Testis (tissue), 2 donors: ENCODE results near the gene PATE2.

Experiments used
- CTCF ChIP-seq, 3 experiments: fragments of 450-650 bp in 2 of 3; fragments of 200-600 bp in 1 of 3; sonication (generic) in 1 of 3; IDR thresholded peaks; one replicate each; pipeline ENCODE4 v1.5.1; 2016 to 2019; ENCODE audit warnings: antibody characterized with exemption in 3 of 3, mild to moderate bottlenecking in 2 of 3, moderate library complexity in 1 of 3
- POLR2A ChIP-seq: fragments of 450-650 bp; IDR thresholded peaks from one replicate; pipeline ENCODE4 v1.6.1; 2017; ENCODE audit warnings: antibody characterized with exemption, mild to moderate bottlenecking, moderate library complexity

GRCh38 chr11:125787827-125788226 lies 9.2 kb upstream of the PATE2 start, which contains the start of gene PATE3:
- TF ChIP-seq CTCF (IDR thresholded peaks at IDR 0.05) (no peak), POLR2A (no peak)
